Measurements from ENCODE around the gene SPDYC. TPM values are rescaled to one million over a fixed set of nuclear protein-coding genes. Genes with fewer than 3 reads are reported as not detected.

The SPDYC gene
- total RNA-seq, 1 experiment from 2014 or later = not detected

DNA sequence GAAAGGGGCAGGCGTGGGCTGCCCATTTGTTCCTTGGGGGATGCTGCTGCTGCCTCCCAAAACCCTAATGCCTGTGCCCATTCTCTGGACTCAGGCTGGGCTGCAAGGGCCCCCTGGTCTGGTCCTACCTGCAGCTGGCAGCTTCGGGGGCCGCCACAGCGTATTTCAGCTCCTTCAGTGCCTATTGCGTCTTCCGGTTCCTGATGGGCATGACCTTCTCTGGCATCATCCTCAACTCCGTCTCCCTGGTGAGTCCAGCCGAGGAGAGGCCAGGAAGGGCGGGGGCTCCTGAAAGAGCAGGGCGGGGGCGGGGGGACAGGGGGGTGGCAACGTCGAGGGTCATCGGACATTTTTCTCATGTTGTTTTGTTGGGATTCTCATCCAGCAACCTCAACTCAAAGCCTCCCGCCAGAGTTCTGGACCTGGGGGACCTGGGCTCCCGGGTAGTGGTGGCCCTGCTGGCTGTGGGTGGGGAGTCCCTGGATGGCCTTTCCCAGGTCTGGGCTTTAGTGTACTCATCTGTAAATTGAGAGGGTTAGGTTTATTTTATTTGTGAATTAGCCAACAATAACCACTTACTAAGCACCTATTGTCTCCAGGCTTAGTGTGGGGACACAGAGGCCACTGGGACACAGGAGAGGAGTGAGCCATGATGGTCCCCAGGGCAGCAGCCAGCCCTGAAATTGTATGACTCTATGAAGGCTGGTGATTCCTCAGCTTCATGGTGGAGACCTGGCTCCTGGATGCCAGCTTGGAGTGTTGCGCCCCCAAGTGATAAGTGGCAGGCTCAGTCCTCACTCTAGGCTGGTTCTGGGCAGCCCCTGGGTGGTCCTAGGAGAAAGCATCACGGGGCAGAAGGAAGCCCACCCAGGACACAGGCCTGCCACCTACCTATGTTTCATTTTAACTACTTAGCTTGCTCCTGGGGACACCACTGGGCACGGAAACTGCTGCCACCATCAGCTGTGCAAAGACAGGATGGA lies 47.7 kb downstream of the SPDYC start:
- no peak for DNase-seq (ENCODE audit: extremely low read depth, low read depth)

DNA sequence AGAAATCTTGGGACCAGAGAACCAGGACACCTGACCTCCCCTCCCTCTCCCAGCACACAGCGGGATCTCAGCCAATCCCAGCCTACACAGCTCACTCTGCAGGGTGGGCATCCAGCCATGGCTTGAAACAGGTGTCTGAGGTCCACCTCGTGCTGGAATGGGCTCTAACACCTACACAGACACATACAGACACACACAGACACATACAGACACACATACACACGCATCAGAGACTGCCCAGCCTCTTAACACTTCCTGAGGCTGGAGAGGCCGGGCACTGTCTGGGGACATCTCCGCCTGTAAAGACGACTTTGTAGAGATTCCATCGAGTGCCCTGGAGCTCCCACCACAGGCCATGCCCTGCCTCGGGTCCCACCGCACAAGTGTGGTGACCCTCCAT lies 48.4 kb downstream of the SPDYC start:
- DNase-seq (ENCODE audit: extremely low read depth, low read depth) = no peak

DNA sequence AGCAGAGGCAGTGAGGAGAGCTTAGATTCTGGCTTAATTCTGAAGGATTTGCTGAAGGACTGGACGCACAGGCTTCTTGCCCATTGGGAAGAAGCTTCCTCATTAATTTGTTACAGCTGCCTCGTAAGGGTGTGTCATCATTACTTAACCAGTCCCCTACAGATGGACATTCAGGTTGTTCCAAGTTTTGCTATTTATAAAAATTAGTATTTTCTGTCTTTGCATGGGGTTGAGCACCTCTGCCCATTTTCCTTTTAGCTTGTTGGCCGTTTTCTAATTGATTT lies 49.8 kb downstream of the SPDYC start:
- DNase-seq (ENCODE audit: extremely low read depth, low read depth) = no peak

- DNase-seq (ENCODE audit: extremely low read depth, low read depth) = no peak
Observed at GRCh38 chr11:65221026-65221425, 51.0 kb downstream of the SPDYC start.

Small RNAs within 50 kb of the gene (small RNA-seq; reads per million reads assigned to genes)
- gene HIGD1AP10 (0 reads per million in 2 experiments), gene PDCL2P2 (0 reads per million in 2 experiments), gene RNU2-23P (0.89 to 4.8 reads per million in 2 experiments)

Other genes with a start within 250 kb of the SPDYC start
- gene PPP2R5B, start 245.5 kb upstream of the SPDYC start, total RNA-seq (2014; rRNA removed; shearing (Covaris generic)) = 6.8 and 9.7 TPM in 2 replicates
- not detected in 2 replicates for gene GPHA2, start 234.3 kb upstream of the SPDYC start, total RNA-seq (2014; rRNA removed; shearing (Covaris generic))
- 0.63 TPM in 1 of 2 replicates, not detected in the other for gene MAJIN, start 198.1 kb upstream of the SPDYC start, total RNA-seq (2014; rRNA removed; shearing (Covaris generic))
- gene BATF2, start 173.3 kb upstream of the SPDYC start, total RNA-seq (2014; rRNA removed; shearing (Covaris generic)) = 1.6 TPM in 2 replicates
- 76.9 and 90.9 TPM in 2 replicates for gene ARL2, start 156.1 kb upstream of the SPDYC start, total RNA-seq (2014; rRNA removed; shearing (Covaris generic))
- 16.8 TPM in 2 replicates for gene SNX15, start 142.8 kb upstream of the SPDYC start, total RNA-seq (2014; rRNA removed; shearing (Covaris generic))
- 8.6 and 10.1 TPM in 2 replicates for gene SAC3D1, start 129.0 kb upstream of the SPDYC start, total RNA-seq (2014; rRNA removed; shearing (Covaris generic))
- not detected in 2 replicates for gene NAALADL1, start 111.7 kb upstream of the SPDYC start, total RNA-seq (2014; rRNA removed; shearing (Covaris generic))
- gene CDCA5, start 86.2 kb upstream of the SPDYC start, total RNA-seq (2014; rRNA removed; shearing (Covaris generic)) = 20.3 and 25.2 TPM in 2 replicates
- 26.6 and 28.0 TPM in 2 replicates for gene ZFPL1, start 86.0 kb upstream of the SPDYC start, total RNA-seq (2014; rRNA removed; shearing (Covaris generic))
- 50.3 and 60.0 TPM in 2 replicates for gene VPS51, start 74.0 kb upstream of the SPDYC start, total RNA-seq (2014; rRNA removed; shearing (Covaris generic))
- 4.2 and 4.6 TPM in 2 replicates for gene TM7SF2, start 58.4 kb upstream of the SPDYC start, total RNA-seq (2014; rRNA removed; shearing (Covaris generic))
- gene ZNHIT2, start 52.5 kb upstream of the SPDYC start, total RNA-seq (2014; rRNA removed; shearing (Covaris generic)) = 10.3 and 12.3 TPM in 2 replicates
- 345 and 467 TPM in 2 replicates for gene FAU, start 48.1 kb upstream of the SPDYC start, total RNA-seq (2014; rRNA removed; shearing (Covaris generic))
- gene MRPL49, start 47.9 kb upstream of the SPDYC start, total RNA-seq (2014; rRNA removed; shearing (Covaris generic)) = 50.8 and 62.0 TPM in 2 replicates
- 12.9 and 15.7 TPM in 2 replicates for gene SYVN1, start 35.7 kb upstream of the SPDYC start, total RNA-seq (2014; rRNA removed; shearing (Covaris generic))
- gene CAPN1, start 11.7 kb downstream of the SPDYC start, total RNA-seq (2014; rRNA removed; shearing (Covaris generic)) = 42.2 and 46.7 TPM in 2 replicates
- gene POLA2, start 91.7 kb downstream of the SPDYC start, total RNA-seq (2014; rRNA removed; shearing (Covaris generic)) = 3.4 and 7.0 TPM in 2 replicates
- gene CDC42EP2, start 144.6 kb downstream of the SPDYC start, total RNA-seq (2014; rRNA removed; shearing (Covaris generic)) = 15.1 and 18.2 TPM in 2 replicates
- gene DPF2, start 163.6 kb downstream of the SPDYC start, total RNA-seq (2014; rRNA removed; shearing (Covaris generic)) = 26.6 and 28.0 TPM in 2 replicates
- gene TIGD3, start 184.5 kb downstream of the SPDYC start, total RNA-seq (2014; rRNA removed; shearing (Covaris generic)) = 0.25 and 0.26 TPM in 2 replicates
- gene SLC25A45, start 212.4 kb downstream of the SPDYC start, total RNA-seq (2014; rRNA removed; shearing (Covaris generic)) = 2.0 and 4.0 TPM in 2 replicates
- gene FRMD8, start 216.4 kb downstream of the SPDYC start, total RNA-seq (2014; rRNA removed; shearing (Covaris generic)) = 14.4 and 15.1 TPM in 2 replicates